Epithelial cell of proximal tubule (primary cell): Measurements from ENCODE around the gene FGF1. TPM values are rescaled to one million over a fixed set of nuclear protein-coding genes. Genes with fewer than 3 reads are reported as not detected.

Experiments
- DNase-seq: peaks from one replicate; pipeline ENCODE4 v3.0.0-alpha.2; 2011; ENCODE audit warnings: low read depth
- H3K4me3 ChIP-seq: 2 replicates; pipeline ENCODE4 v1.5.1; 2011; ENCODE audit warnings: low read depth, mild to moderate bottlenecking, low read length
- total RNA-seq: library from RNA; depleted of rRNA; stranded (reverse); fragments of >200 nt; gene quantifications from 2 replicates; pipeline ENCODE4 v1.2.3, GENCODE V29; 2015
- TF ChIP-seq, protein P1 (sequence below): conservative IDR thresholded peaks from 2 replicates; pipeline ENCODE4 v1.5.1; 2012; ENCODE audit warnings: low read depth, mild to moderate bottlenecking, low read length

FGF1 gene
- total RNA-seq, 1 donor from 2014 or later: 1.2 TPM

DNA sequence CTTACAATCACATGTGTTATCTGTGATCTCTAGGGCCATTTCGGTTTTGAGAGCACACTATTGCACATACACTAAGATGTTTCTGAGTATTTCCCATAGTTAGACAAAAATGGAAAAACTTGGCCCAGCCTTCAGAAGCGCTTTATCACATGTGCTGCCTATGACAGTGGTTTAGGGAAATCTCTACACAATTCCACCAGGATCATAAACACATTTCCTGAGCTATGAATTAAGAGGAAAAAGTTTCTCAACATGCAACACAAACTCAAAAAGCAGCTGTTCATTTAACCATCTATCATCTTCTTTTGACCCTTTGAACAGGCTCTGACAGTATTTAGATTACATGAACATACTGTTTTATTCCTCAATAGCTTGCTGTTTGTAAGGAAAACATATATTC, 15.1 kb downstream of the FGF1 start:
- H3K4me3 ChIP-seq: no peak overlapping the region
- DNase-seq: no peak
- TF ChIP-seq, protein P1, sequence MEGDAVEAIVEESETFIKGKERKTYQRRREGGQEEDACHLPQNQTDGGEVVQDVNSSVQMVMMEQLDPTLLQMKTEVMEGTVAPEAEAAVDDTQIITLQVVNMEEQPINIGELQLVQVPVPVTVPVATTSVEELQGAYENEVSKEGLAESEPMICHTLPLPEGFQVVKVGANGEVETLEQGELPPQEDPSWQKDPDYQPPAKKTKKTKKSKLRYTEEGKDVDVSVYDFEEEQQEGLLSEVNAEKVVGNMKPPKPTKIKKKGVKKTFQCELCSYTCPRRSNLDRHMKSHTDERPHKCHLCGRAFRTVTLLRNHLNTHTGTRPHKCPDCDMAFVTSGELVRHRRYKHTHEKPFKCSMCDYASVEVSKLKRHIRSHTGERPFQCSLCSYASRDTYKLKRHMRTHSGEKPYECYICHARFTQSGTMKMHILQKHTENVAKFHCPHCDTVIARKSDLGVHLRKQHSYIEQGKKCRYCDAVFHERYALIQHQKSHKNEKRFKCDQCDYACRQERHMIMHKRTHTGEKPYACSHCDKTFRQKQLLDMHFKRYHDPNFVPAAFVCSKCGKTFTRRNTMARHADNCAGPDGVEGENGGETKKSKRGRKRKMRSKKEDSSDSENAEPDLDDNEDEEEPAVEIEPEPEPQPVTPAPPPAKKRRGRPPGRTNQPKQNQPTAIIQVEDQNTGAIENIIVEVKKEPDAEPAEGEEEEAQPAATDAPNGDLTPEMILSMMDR: no peak

DNA sequence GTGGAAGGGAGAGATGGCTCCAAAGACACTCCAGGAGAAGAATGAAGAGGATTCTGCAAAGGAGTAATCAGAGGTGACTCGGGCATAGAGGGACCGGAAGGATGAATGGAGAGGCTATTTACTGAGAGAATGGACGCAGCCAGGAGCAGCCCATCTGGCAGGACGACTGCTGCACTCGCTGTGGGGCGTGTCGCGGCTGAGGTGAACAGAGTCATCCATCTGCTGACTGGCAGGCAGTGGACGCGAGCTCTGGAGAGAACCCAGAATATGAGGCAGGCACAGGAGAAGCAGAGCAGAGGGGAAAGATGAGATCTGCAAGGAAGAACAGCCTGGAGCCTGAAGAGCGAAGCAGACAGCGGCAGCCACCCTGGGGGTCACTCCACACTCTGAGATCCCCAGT, 16.4 kb downstream of the FGF1 start:
- TF ChIP-seq, protein P1: no peak
- no peak for DNase-seq
- H3K4me3 ChIP-seq: no peak overlapping the region

DNA sequence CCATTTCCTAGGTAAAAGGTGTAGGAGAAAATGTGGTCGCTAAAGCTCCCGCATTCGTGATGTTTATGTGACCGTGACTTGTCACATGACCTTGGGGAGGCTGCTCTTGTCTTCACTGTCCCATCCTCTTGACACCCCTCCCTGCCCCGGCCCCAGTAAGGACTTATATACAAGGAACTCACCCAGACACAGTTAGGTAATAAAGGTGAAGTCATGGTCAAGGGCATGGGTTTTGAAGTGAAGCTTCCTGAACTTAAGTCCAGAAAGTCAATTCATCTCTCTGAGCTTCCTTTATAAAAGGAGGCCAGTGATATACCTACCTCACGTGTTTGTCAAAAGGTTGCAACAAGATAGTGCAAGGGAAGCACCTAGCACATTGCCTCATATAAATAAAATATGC, 17.6 kb downstream of the FGF1 start:
- H3K4me3 ChIP-seq: no peak overlapping the region
- TF ChIP-seq, protein P1: no peak
- no peak for DNase-seq

DNA sequence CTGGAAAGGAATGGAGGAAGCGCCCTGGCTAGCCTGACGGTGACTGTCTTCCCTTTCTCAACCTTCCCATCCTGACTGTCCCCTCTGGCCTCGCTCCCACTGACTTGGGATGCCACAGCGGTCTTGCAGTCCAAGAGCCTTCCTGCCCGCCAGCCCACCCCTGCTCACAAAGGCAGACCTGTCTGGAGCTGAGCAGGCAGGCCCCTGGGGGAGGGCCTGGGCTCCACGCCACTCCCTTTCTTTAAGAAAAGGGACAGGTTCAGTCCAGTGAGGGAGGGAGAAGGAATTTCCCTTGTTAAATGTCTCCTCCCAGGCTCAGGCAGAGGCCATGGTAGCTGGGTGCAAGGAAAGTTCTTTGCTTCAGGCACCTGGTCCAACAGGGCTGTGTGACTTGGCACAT, 18.1 kb downstream of the FGF1 start:
- no peak overlapping the region for H3K4me3 ChIP-seq
- TF ChIP-seq, protein P1: no peak
- no peak for DNase-seq

DNA sequence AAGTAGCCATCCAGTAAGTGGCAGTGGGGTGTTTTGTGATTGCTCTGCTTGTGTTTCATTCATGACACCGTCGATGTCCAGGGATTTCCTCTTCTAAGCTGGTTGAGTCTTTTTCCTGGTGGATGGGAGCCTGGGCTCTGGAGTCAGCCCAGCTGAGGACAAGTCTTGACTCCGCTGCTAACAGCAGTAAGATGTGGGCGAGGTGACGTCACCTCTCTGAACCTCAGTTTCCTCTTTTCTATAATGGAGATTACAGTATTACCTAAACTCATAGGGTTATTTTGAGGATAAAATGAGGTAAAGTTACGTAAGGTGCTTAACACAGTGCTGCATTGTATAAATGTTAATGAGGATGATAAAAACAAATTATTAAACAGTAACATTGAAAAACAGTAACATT, 21.3 kb downstream of the FGF1 start:
- H3K4me3 ChIP-seq: no peak overlapping the region
- TF ChIP-seq, protein P1: no peak
- no peak for DNase-seq

DNA sequence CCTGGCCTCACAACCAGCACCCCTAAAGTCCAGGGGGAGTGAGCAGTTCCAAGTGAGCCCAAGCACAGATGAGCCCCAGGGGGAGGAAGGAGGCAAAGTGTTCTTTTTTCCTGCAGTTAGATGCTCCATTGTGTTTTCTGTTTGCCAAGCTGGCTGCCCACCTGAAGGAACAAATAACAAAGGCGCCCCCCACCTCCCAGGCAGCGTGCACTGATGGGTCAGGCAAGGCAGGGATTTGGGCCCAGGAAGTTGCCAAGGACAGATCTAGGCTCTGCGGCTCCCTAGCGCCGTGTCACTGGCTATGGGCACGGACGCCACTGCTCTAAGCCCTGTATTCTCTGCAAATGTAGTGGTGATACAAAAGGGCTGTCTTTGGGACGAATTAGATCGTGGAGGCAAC, 21.8 kb downstream of the FGF1 start:
- H3K4me3 ChIP-seq: no peak overlapping the region
- TF ChIP-seq, protein P1: no peak
- no peak for DNase-seq

DNA sequence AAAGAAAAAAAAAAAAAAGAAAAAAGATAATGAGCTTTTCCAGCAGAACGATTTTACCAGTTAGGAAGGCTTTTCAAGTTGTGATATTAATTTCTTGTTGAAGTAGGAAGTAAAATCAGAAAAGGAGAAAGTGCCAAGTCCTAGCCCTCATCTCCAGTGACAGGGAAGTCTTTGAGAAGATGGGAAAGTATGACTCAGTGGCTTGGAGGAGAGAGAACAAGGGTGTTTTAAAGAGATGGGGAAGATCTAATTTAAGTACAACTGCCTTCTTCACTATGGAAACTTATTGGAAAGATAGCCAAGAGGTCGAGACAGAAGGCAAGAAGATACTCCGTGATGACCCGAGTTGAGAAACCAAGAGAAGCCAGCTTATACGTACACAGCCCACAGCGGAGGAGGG, 22.6 kb downstream of the FGF1 start:
- no peak for DNase-seq
- TF ChIP-seq, protein P1: no peak
- no peak overlapping the region for H3K4me3 ChIP-seq
